GM12878 (cell line): ENCODE data around the gene ITGAV. TPM values are rescaled to one million over a fixed set of nuclear protein-coding genes. Genes with fewer than 3 reads are reported as not detected.

ENCODE experiments used
- ATAC-seq: fragments of 200-7000 bp; cut with Tn5 transposase; 3 replicates; pipeline ENCODE4 v1.9.1; 2020; ENCODE audit warnings: mild to moderate bottlenecking, moderate library complexity
- BruUV-seq: library from RNA; stranded (reverse); fragments of 400-500 nt; replicated peaks from 2 replicates; lab custom pipeline; 2021; lab: Mats Ljungman, UMichigan
- CTCF ChIA-PET: fragments of 300-600 bp; sonication (Branson Sonifier 250); formaldehyde crosslinking; extraction: SDS; loops from one replicate; lab custom pipeline; 2021; ENCODE audit warnings: inconsistent platforms; lab: Yijun Ruan, JAX
- POLR2A ChIA-PET: fragments of 350-600 bp; formaldehyde crosslinking; extraction: SDS; loops from one replicate; lab custom pipeline; 2021; ENCODE audit warnings: inconsistent platforms; lab: Charles Lee
- RAD21 ChIA-PET: fragments of 300-600 bp; sonication (Branson Sonifier 250); formaldehyde crosslinking; loops from one replicate; lab custom pipeline; 2023; ENCODE audit warnings: antibody characterized with exemption; ENCODE audit not compliant: unreplicated experiment; lab: Charles Lee
- SMC1A ChIA-PET: fragments of 300-600 bp; sonication (Branson Sonifier 250); formaldehyde crosslinking; loops from one replicate; lab custom pipeline; 2023; ENCODE audit not compliant: unreplicated experiment, uncharacterized antibody; lab: Charles Lee
- DNase-seq: peaks from one replicate; pipeline ENCODE4 v3.0.0-alpha.2; 2011; ENCODE audit warnings: low read depth, low spot score
- FAIRE-seq: peaks from 3 replicates; lab custom pipeline; 2011; peaks lifted over from hg19 to GRCh38; lab: Jason Lieb, UNC
- H2AFZ ChIP-seq: 2 replicates; pipeline ENCODE4 v1.6.0; 2011; ENCODE audit warnings: low read depth, low read length, control low read depth; ENCODE audit not compliant: control insufficient read depth
- H3K27ac ChIP-seq: 2 replicates; pipeline ENCODE4 v1.5.1; 2011; ENCODE audit warnings: control low read depth; ENCODE audit not compliant: control insufficient read depth, insufficient read depth
- H3K27me3 ChIP-seq, 2 experiments: replicated peaks in 1 of 2; 2 replicates each; pipeline versions ENCODE4 v1.6.0 to v1.6.1; 2011; ENCODE audit warnings: low read length in 1 of 2; ENCODE audit not compliant: control insufficient read depth in 2 of 2, insufficient read depth in 2 of 2
- H3K36me3 ChIP-seq, 2 experiments: 2 replicates each; pipeline ENCODE4 v1.5.1; 2011; ENCODE audit warnings: low read length in 1 of 2; ENCODE audit not compliant: control insufficient read depth in 2 of 2, insufficient read depth in 2 of 2
- H3K4me1 ChIP-seq: 2 replicates; pipeline ENCODE4 v1.6.1; 2011; ENCODE audit warnings: mild to moderate bottlenecking, low read length, moderate library complexity, mixed read lengths; ENCODE audit not compliant: control insufficient read depth, insufficient read depth
- H3K4me2 ChIP-seq: 2 replicates; pipeline ENCODE4 v1.6.0; 2011; ENCODE audit warnings: control low read depth; ENCODE audit not compliant: control insufficient read depth, insufficient read depth
- H3K4me3 ChIP-seq: fragments of 200-600 bp; sonication (generic); 2 replicates; pipeline ENCODE4 v1.5.1; 2016
- H3K79me2 ChIP-seq: 2 replicates; pipeline ENCODE4 v1.6.0; 2011; ENCODE audit warnings: low read length; ENCODE audit not compliant: control insufficient read depth, insufficient read depth
- H3K9ac ChIP-seq: 2 replicates; pipeline ENCODE4 v1.8.0; 2011; ENCODE audit warnings: low read length, control low read depth, mixed read lengths; ENCODE audit not compliant: control insufficient read depth, insufficient read depth
- H3K9me3 ChIP-seq: replicated peaks from 3 replicates; pipeline ENCODE4 v1.5.1; 2011; ENCODE audit warnings: mild to moderate bottlenecking, low read length; ENCODE audit not compliant: control insufficient read depth, insufficient read depth
- H4K20me1 ChIP-seq: 2 replicates; pipeline ENCODE4 v1.6.0; 2011; ENCODE audit not compliant: control insufficient read depth, insufficient read depth
- BCL11A ChIP-seq: IDR thresholded peaks from 2 replicates; pipeline ENCODE4 v1.6.1; 2011; ENCODE audit warnings: low read depth, low read length
- CBX3 ChIP-seq: fragments of 200-600 bp; sonication (generic); IDR thresholded peaks from 2 replicates; pipeline ENCODE4 v1.6.1; 2016; ENCODE audit warnings: low read depth, borderline replicate concordance
- FOXK2 ChIP-seq: fragments of 450-650 bp; IDR thresholded peaks from 2 replicates; pipeline ENCODE4 v1.6.1; 2017; ENCODE audit warnings: mild to moderate bottlenecking, moderate library complexity
- JUND ChIP-seq: IDR thresholded peaks from 2 replicates; pipeline ENCODE4 v1.6.1; 2012; ENCODE audit warnings: low read depth, mild to moderate bottlenecking, low read length, improper control_type of control experiment, moderate library complexity
- MYC ChIP-seq: IDR thresholded peaks from 2 replicates; pipeline ENCODE4 v1.6.1; 2011; ENCODE audit warnings: mild to moderate bottlenecking, low read length, moderate library complexity, inconsistent platforms; ENCODE audit not compliant: insufficient read depth, insufficient replicate concordance, insufficient read length, severe bottlenecking
- RUNX3 ChIP-seq: IDR thresholded peaks from 2 replicates; pipeline ENCODE4 v1.6.1; 2012; ENCODE audit warnings: low read length, inconsistent platforms
- SMARCA5 ChIP-seq: fragments of 450-650 bp; IDR thresholded peaks from 2 replicates; pipeline ENCODE4 v1.6.1; 2017; ENCODE audit warnings: mild to moderate bottlenecking
- SREBF2 ChIP-seq: IDR thresholded peaks from 2 replicates; pipeline ENCODE4 v1.6.1; 2012; ENCODE audit warnings: mild to moderate bottlenecking, low read length
- WGBS: methylation state at CpG from one replicate; pipeline ENCODE4 v1.1.6; 2016; ENCODE audit warnings: low lambda C conversion rate; ENCODE audit not compliant: insufficient replicate concordance, insufficient coverage; ENCODE audit errors: missing lambda C conversion rate; 5-methylcytosine and 5-hydroxymethylcytosine counted together
- in situ Hi-C: fragments of 300-500 bp; cut with MboI; formaldehyde crosslinking; loops from 9 replicates; pipeline ENCODE4 v1.14.3; 2018; ENCODE audit warnings: mixed read lengths
- intact Hi-C: fragments of 100-400 bp; cut with micrococcal nuclease; formaldehyde crosslinking; loops from one replicate; pipeline ENCODE4 v1.14.2; 2022; ENCODE audit not compliant: unreplicated experiment
- polyA plus RNA-seq, 11 experiments: library from polyadenylated mRNA; depleted of rRNA in 4 of 11; unstranded in 6 of 11; stranded (reverse) in 5 of 11; fragments of >200 nt; fragmentation: Nextera tagmentation in 4 of 11; fragmentation: Illumina TruSeq in 1 of 11; extraction: Ambion mirVana in 4 of 11; extraction: Trizol in 1 of 11; gene quantifications; 1 replicate in 1 of 11; 2 replicates in 10 of 11; pipeline versions ENCODE4 v1.2.1 to v1.2.3, GENCODE V29; 2011 to 2016; ENCODE audit warnings: inconsistent platforms in 2 of 11, missing spikeins in 2 of 11, low read depth in 1 of 11
- total RNA-seq, 4 experiments: library from RNA; depleted of rRNA in 3 of 4; stranded (reverse); fragments of >200 nt in 3 of 4; fragmentation: Illumina TruSeq in 1 of 4; extraction: Trizol in 1 of 4; gene quantifications; 2 replicates each; pipeline versions ENCODE4 v1.2.1 to v1.2.3, GENCODE V29; 2013 to 2021
- TF ChIP-seq, protein P1 (sequence below): fragments of 450-650 bp; IDR thresholded peaks from 2 replicates; pipeline ENCODE4 v1.6.1; 2018; ENCODE audit warnings: borderline replicate concordance, mild to moderate bottlenecking; ENCODE audit not compliant: partially characterized antibody
- TF ChIP-seq, protein P2 (sequence below): IDR thresholded peaks from 2 replicates; pipeline ENCODE4 v1.6.1; 2011; ENCODE audit warnings: mild to moderate bottlenecking, low read depth, low read length, moderate library complexity; ENCODE audit not compliant: insufficient replicate concordance
- TF ChIP-seq, protein P3 (sequence below): IDR thresholded peaks from 2 replicates; pipeline ENCODE4 v1.6.1; 2012; ENCODE audit warnings: low read length, inconsistent platforms
- TF ChIP-seq, protein P4 (sequence below): IDR thresholded peaks from 2 replicates; pipeline ENCODE4 v1.6.1; 2012; ENCODE audit warnings: low read depth, low read length, improper control_type of control experiment

The ITGAV gene
- total and polyA plus RNA-seq, 10 of the 15 experiments (the other 5 are each of a cell fraction or from before 2014, with no cell fraction given): 2.1 to 10.8 (median 6.1) TPM

DNA sequence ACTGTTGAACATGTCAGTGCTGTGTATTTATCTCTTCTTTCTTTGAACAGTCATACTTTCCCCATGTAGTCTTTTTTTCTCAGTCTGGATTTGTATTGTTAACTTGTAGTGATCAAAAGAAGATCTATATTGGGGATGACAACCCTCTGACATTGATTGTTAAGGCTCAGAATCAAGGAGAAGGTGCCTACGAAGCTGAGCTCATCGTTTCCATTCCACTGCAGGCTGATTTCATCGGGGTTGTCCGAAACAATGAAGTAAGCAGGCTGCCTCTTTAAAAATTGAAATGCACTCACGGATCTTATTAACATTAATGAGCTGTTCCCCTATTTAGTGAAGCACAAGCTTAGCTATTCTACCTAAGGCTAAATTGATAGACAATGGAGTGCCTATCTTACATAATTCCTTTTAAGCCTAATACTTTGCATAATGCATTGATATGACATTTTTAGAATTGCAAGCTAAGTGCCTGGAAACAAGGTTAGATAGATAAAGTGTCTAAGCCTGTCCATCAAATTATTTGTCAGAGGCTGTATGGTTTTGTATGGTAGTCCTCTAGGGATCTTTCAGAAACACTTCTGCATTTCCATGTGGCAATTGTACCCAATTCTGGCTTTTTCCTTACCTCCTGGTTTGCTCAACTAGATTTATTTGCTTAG lies 74.7 kb downstream of the ITGAV start (continued):
- TF ChIP-seq CBX3: no peak
- TF ChIP-seq, protein P1, sequence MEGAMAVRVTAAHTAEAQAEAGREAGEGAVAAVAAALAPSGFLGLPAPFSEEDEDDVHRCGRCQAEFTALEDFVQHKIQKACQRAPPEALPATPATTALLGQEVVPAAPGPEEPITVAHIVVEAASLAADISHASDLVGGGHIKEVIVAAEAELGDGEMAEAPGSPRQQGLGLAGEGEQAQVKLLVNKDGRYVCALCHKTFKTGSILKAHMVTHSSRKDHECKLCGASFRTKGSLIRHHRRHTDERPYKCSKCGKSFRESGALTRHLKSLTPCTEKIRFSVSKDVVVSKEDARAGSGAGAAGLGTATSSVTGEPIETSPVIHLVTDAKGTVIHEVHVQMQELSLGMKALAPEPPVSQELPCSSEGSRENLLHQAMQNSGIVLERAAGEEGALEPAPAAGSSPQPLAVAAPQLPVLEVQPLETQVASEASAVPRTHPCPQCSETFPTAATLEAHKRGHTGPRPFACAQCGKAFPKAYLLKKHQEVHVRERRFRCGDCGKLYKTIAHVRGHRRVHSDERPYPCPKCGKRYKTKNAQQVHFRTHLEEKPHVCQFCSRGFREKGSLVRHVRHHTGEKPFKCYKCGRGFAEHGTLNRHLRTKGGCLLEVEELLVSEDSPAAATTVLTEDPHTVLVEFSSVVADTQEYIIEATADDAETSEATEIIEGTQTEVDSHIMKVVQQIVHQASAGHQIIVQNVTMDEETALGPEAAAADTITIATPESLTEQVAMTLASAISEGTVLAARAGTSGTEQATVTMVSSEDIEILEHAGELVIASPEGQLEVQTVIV: no peak
- TF ChIP-seq JUND: no peak
- TF ChIP-seq SREBF2: no peak
- TF ChIP-seq, protein P2, sequence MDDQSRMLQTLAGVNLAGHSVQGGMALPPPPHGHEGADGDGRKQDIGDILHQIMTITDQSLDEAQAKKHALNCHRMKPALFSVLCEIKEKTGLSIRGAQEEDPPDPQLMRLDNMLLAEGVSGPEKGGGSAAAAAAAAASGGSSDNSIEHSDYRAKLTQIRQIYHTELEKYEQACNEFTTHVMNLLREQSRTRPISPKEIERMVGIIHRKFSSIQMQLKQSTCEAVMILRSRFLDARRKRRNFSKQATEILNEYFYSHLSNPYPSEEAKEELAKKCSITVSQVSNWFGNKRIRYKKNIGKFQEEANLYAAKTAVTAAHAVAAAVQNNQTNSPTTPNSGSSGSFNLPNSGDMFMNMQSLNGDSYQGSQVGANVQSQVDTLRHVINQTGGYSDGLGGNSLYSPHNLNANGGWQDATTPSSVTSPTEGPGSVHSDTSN: no peak

DNA sequence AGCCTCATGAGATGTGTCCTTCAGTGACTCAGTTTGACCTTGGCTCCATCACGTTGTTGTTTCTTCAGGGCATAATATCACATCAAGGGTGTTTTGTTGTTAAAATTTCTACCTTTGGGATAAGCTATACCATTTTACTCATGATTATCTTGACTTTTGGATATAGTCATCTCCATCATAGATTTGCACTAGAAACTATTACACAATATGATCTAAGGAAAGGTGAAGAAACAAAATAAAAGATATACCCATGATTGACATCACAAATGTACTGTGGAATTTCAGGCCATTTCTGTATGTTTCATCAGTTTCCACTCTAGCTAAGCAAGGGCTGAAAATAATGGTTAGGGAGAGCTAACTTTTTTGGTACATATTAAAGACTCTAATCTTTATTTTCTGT lies 79.3 kb downstream of the ITGAV start:
- intact Hi-C loops (no loop called here), in situ Hi-C loops (no loop called here)
- SMC1A ChIA-PET: no interaction called here
- H3K4me3 ChIP-seq: no peak overlapping the region
- H2AFZ ChIP-seq: no peak overlapping the region
- CTCF ChIA-PET: interaction anchor here (0.8 kb wide), 1 partner anchor 18 kb away, joined by 3 read pairs; no protein-coding TSS in a partner anchor
- H3K9me3 ChIP-seq: peaks cover 2% of the 10 kb centered on the region; the same call in 1 of the 3 replicates
- FAIRE-seq: no peak
- H3K36me3 ChIP-seq: peaks cover 2 to 23% of the 10 kb centered on the region in 2 experiments
- POLR2A ChIA-PET: no interaction called here
- H3K4me1 ChIP-seq: no peaks in the 10 kb centered on the region
- H3K27me3 ChIP-seq: no peaks in the 10 kb centered on the region
- no peak for ATAC-seq
- no peak overlapping the region for H3K27ac ChIP-seq
- H3K79me2 ChIP-seq: no peaks in the 10 kb centered on the region
- DNase-seq: no peak
- RAD21 ChIA-PET: no interaction called here
- H4K20me1 ChIP-seq: no peaks in the 10 kb centered on the region
- no peak overlapping the region for H3K4me2 ChIP-seq
- no TSS peak for BruUV-seq
- 93% methylated on average over 1 of the region's 1 CpG for WGBS
- no peak overlapping the region for H3K9ac ChIP-seq
- TF ChIP-seq MYC (no peak), BCL11A (no peak), FOXK2 (no peak), SMARCA5 (no peak), RUNX3 (no peak)
- TF ChIP-seq, protein P3, sequence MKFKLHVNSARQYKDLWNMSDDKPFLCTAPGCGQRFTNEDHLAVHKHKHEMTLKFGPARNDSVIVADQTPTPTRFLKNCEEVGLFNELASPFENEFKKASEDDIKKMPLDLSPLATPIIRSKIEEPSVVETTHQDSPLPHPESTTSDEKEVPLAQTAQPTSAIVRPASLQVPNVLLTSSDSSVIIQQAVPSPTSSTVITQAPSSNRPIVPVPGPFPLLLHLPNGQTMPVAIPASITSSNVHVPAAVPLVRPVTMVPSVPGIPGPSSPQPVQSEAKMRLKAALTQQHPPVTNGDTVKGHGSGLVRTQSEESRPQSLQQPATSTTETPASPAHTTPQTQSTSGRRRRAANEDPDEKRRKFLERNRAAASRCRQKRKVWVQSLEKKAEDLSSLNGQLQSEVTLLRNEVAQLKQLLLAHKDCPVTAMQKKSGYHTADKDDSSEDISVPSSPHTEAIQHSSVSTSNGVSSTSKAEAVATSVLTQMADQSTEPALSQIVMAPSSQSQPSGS: no peak
- TF ChIP-seq, protein P4, sequence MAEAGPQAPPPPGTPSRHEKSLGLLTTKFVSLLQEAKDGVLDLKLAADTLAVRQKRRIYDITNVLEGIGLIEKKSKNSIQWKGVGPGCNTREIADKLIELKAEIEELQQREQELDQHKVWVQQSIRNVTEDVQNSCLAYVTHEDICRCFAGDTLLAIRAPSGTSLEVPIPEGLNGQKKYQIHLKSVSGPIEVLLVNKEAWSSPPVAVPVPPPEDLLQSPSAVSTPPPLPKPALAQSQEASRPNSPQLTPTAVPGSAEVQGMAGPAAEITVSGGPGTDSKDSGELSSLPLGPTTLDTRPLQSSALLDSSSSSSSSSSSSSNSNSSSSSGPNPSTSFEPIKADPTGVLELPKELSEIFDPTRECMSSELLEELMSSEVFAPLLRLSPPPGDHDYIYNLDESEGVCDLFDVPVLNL: no peak
- TF ChIP-seq, protein P2: no peak
